HG03565 (cell line): ENCODE results near the gene SLC9A4.

Source experiments
- ATAC-seq: cut with Tn5 transposase; IDR thresholded peaks from one replicate; pipeline ENCODE4 v1.9.1; 2021; ENCODE audit warnings: mild to moderate bottlenecking, moderate library complexity; ENCODE audit not compliant: unreplicated experiment

SLC9A4 gene

DNA sequence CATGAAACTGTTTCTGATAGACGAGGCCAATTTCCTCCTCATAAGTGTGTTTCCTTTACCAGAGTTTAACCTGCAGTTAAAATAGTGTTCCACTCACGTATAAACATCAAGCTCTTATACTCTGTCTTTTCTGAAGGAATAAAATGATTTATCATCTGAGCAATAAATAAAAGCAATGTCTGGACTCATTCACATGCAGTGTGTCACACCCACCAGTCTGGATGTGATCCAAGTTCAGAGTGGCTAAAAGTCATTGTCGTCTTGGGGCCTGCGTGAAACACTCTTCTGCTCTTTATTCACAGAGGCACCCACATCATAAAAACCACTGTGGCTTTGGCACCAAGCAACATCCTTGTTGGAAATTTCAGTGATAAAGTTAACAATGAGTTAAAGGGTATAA lies 19.5 kb upstream of the SLC9A4 start:
- no peak for ATAC-seq

DNA sequence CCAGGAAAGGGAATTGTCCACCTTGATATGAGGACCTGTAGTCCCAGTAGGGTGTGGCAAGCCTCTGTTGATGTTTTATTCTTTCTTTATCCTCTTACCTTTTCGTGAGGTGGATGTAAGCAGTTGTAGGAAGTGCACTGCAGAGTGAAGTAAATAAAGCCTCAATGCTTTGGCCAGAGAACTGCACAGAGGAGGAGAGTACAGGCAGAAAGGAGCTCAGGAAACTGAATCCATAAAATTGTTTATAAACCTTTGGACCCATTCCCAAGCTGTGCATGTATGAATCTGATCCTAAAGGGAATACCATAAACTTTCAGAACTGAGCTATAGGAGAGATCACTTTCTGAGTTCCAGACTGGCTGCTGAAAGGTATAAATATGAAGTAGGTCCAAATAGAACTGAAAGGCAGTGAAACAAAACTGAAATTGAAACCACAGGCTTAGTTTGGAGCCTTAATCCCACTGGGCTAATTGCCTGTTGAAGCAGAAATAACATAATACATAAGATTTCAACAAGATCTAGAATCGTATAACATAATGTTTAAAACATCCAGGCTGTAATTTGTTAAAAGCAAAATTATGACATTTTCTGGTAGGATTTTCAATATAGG lies 17.9 kb upstream of the SLC9A4 start:
- ATAC-seq, result no peak

DNA sequence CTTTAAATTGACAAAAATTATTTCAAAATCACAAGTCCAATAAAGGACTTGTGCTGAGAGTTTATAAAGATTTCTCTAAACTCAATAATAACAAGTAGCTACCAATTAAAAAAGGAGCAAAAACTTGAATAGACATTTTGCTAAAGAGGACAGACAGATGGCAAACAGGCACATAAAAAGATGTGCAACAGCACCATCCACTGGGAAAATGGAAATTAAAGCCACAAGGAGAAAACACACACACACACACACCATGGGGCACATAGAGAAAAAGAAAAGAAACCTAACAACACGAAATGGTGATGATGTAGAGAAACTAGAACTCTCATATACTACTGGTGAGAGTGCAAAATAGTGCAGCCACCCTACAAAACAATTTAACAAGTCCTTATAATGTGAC lies 12.6 kb upstream of the SLC9A4 start:
- no peak for ATAC-seq

DNA sequence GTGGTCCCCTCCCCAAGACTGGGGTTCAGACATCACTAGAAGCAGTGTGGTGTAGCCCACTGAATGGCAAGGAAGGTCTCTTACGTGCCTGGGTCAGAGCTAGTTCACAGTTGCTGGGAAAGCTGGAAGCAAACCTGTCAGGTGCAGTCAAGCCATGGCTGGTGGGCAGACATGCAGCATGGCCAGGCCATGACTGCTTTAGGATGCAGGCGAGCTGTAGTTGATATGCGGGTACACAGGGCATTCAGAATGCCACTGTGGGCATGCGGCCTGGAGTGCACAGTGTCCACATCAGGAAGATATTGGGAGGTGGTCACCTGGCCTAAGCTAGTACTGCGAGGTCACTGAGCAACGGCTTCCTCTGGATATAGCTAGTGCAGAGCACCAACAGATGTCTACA lies 11.8 kb upstream of the SLC9A4 start:
- ATAC-seq, result no peak

DNA sequence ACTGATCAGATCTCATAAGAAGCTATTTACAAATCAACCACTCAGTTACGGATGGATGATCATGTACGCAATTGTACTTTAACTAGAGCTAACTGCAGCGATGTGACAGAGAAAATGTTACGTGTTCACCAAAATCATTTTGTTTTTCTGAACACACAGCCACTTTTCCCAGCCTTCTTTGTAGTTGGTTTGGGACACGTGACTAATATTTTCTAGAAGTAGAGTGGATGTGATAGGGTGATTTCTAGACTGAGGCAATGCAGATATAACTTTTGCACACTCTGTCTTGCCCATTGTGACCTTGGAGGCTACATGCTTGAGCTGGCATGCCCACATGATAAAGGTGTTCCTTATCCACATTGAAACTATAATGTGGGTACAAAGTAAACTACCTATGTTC lies 9.9 kb upstream of the SLC9A4 start:
- ATAC-seq, result no peak

DNA sequence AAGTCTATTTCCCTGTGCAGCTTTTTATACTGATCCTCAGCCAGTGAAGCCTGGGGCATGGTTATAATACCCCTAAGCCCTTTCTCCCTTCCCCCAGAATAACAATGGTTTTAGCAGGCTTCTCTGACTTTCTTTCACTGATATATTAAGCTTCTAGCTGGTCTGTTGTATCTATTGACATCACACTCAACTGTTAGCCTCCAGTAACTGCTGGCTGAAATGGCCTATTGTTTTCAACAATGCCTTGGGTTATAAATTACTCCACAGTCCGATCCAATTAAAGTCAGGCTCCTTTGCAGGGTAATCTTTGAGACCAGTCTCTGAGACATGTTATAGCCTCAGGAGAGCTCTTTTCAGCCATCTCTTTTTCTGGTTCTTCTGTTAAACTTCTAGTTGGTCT lies 2.9 kb upstream of the SLC9A4 start:
- no peak for ATAC-seq

DNA sequence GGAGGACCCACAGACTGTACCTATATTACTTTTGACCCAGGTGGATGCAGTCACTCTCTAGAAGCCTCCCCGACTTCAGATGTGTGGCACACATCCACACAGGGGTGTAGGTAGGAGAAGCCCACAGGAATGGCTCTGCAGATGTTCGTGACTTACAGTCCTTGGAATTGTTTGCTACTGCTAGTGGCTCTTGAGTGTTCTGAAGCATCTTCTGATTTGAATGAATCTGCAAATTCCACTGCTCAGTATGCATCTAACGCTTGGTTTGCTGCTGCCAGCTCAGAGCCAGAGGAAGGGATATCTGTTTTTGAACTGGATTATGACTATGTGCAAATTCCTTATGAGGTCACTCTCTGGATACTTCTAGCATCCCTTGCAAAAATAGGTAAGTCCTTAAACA lies 605 bp downstream of the SLC9A4 start:
- no peak for ATAC-seq

DNA sequence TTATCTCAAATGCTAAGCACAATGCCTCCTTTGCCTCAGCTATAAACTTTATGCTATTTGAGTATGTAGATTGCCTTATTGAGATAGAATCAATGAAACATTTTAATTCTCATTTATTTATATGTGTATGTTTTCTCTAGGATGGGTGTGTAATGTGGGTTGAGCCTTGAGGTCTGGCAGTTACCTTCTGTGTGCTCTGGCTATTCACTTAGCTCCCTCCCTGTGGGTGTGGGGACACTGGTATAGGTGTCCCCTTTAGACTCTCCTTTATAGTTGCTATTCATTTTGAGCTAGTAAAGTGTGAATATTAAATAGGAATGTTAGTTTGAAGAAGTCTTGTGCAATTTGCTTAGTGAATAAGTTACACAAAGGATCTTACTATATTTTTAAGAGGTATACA lies 1.8 kb downstream of the SLC9A4 start:
- no peak for ATAC-seq

DNA sequence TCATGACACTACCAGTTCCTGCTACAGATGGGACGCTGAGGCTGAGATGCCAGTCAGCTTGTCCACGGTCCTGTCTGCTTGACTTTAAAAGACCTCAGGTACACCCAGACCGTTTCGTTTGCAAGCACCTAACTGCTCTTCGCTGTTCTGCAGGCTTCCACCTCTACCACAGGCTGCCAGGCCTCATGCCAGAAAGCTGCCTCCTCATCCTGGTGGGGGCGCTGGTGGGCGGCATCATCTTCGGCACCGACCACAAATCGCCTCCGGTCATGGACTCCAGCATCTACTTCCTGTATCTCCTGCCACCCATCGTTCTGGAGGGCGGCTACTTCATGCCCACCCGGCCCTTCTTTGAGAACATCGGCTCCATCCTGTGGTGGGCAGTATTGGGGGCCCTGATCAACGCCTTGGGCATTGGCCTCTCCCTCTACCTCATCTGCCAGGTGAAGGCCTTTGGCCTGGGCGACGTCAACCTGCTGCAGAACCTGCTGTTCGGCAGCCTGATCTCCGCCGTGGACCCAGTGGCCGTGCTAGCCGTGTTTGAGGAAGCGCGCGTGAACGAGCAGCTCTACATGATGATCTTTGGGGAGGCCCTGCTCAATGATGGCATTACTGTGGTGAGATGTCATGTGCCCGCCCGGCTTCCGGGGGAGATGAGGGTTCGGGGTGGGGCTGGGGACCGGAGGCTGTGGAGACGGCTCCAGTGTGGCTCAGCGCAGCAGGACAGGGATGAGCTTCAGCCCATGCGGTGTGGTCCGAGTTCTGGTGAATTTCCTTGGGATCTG lies 5.9 kb downstream of the SLC9A4 start:
- ATAC-seq, result no peak

DNA sequence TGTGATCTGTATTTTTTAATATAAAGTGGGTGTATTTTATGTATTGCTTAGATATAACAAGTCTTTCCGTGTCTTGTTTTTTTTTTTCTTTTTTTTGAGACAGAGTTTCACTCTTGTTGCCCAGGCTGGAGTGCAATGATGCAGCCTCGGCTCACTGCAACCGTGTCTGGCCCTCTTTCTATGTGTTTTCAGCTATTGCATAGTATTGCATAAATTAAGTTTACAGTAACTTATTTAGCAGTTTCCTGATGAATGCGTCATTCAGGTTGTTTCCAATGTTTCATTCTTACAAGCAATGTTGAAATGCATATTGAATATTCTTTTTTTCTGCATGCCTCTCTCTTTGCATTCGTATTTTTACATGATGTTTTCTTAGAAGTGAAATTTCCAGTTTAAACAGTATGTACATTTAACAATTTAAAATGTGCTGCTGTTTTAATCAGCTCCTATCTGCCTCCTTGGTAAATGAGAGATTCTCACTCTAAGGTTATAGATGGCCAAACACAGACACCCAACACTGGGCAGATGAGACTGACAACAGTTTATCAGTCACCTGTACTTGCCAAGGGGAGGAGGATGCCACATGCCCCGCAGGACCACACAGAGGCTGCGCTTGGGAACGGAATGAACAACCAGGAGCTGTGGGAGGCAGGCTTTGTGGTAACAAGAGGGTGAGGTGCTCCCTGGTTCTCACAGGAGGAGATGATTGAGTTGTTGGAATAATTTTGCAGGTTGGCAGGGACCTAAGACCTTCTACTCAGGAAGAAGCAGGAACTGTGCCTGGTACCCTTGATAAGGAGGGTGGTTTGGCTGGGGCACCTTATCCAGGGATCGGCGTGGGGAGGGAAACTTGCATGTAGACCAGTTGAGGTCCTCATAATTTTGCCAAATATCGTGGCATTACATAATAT lies 7.5 kb downstream of the SLC9A4 start:
- no peak for ATAC-seq

DNA sequence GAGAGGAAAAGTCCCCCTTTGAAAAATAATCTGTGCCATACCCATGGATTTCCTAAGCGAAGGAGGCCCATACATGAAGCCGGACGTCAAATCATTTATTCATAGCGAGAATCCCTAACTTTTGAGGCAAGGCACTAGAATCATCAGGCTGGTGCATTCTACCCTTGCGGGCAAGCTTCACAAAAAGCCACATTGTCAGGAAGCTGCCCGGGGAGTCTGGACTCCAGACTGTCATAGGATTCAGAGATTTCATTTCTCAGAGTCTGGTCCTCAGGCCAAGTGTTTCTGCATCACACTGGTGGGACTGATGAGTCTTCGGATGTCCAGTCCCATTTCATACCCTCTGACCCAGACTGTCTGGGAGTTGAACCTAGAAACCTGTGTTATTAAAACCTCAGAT lies 8.9 kb downstream of the SLC9A4 start:
- ATAC-seq, result no peak

DNA sequence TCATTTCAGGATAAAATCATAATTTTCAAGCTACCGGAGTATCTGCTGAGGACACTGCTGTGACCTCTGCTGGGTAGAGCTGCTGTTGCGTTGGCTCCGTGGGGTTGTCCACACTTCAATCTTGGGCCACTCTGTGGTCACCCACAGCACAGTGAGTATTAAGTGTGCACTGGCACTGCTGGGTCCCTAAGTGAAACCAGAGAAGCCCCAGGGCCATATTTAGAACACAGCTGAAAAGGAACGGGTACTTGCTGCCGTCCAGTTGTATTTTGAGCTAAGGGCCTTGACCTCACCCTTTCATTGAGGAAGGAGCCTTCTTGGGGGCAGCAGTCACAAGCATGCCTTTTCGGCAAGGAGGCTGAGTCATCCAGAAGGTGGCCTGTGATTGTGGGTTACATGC lies 10.1 kb downstream of the SLC9A4 start:
- no peak for ATAC-seq

DNA sequence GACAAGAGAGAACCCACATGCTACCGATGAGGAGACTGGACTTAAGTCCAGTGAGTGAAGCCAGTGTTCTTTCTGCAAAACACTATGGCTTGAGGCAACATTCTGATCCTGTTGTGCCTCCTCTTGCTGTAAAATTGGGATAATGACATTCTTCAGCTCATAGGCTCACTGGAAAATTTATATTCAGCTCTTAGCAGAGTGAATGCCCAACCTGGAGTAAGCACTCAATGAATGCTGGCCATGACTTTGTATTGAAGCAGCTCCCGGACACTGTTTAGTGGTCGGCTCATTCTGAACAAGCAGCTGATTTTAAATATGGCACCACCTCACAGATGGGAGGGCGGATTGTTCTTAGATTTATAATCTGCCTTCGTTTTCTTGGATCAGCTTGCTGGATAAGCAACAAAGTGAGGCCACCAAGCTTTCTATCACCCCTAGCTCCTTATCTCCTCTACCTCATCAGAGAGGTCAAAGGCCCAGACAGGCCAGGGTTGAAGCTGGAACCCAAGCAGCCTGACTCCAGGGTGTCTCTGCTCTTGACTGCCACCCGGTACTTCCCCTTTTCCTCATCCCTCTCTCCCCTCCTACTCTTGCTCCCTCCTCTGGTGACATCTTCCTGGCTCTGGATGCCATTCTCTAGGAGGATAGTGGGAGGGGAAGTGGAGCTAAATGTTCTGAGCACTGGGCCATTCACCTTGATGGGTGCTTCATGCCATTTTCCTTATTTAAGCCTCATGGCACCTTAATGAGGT lies 11.5 kb downstream of the SLC9A4 start:
- no peak for ATAC-seq

DNA sequence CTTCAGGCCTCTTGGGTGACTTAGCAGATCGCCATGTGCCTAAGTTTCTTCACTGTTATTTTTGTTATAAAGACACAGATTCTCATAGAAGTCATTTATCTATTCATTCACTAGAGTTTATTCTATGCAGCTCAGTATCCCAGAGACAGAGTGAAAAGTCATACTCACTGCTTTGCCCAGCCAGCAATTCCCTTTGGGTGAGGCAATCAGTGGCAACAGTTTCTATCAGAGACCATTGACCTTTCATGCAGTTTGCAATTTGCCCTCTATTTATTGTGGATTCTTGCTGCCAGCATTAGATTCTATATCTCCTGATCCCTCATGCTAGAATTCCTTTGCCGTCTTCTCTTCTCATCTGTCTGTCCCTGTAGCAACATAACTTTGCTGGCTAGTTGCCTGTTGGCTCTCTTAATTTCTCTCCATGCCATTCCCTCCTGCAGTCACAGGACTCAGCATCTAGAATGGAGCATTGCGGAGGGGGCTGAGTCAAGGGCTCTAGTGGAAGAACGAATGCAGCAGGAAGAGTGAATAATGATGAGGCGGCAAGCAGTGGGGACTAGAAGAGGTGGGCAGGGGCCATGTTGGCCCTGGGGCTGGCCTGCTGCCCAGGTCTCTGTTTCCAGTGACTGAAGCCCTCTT lies 12.2 kb downstream of the SLC9A4 start:
- no peak for ATAC-seq

DNA sequence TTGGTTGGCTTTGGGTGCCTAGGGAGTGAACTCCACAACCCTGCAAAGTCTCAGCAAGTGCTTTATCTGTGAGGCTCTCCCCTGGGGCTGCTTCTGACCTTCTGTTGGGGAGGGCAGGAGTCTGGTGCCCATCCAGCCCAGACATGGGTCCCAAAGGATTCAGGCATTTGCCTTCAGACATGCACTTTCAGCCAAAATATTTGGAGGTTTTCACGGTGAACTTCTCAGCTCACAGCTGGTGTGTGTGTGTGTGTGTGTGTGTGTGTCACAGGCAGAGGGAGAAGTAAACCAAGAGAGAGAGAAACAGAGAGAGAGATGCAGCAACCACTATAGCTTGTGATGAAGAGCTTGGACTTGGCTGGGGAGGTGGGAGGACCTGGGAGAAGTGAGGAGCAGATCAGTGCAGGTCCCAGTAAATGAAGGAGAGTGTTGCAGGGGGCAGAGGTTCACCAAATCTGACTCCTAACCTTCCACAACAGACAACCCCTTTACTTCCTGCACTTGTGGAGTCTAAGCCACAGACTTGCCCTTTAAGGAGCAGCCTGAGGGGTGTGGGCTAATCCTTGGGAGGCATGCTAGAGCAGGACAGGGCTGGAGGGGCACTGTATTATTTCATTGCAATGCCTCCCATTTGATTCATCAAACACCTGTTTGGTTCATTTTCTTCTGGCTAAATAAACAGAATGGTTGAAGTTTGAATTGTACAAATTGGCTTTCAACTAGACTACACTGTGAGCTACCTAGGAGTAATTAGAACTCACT lies 14.1 kb downstream of the SLC9A4 start:
- ATAC-seq, result no peak

DNA sequence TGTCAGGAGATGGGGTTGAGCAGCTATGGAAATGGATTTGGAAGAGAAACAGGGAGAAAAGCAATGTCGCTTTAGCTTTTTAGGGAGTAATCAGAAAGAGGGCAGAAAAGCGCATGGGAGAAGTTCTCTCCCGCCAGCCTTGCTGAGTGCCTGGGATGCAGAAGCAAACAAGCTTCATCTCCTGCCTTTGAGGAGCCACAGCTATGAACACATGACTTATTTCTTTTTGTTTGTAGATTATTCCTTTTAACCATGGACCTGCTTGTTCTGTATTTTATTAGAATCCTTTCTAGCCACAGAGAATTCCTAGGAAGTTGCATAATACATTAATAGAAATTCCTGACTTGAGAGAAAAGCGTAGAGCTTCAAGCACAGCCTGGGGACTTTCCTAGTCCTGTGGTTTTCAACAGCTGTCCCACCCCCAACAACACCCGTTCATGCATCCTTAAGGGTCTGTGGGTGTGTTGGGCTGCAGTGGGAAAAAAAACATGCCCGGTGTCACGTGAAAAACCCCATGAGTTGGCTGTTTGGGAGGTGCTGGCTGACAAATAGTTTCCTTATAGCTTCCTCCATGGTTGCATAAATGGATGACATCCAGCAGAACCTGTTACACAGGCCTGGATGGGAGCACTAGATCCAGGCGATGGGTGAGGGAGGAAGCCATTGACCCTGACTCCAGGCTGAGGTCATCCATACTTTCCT lies 14.9 kb downstream of the SLC9A4 start:
- no peak for ATAC-seq

DNA sequence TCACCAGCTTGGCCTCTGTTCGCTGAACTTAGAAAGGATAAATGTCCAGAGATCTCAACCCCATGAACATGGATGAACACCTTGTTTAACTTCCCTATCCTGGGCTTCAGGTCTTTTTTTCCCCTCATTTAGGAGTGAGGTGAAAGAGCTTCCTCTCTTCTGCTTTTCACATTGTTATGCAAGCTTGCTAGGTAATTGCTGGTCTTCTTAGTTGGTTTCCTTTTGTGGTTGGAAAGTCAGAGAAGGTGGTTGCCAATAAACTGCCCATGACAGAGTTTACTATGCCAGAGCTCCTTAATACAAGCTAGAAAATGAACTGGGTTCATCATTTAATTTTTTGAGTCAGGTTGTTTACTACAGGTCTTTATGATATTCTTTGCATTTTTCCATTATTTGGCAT lies 16.6 kb downstream of the SLC9A4 start:
- no peak for ATAC-seq

DNA sequence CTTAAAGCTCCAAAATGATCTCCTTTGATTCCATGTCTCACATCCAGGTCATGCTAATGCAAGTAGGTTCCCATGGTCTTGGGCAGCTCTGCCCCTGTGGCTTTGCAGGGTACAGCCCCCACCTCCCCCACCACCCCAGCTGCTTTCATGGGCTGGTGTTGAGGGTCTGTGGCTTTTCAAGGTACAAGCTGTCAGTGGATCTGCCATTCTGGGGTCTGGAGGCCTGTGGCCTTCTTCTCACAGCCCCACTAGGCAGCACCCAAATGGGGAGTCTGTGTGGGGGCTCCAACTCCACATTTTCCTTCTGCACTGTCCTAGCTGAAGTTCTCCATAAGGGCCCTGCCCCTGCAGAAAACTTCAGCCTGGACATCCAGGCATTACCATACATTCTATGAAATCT lies 19.0 kb downstream of the SLC9A4 start:
- no peak for ATAC-seq

DNA sequence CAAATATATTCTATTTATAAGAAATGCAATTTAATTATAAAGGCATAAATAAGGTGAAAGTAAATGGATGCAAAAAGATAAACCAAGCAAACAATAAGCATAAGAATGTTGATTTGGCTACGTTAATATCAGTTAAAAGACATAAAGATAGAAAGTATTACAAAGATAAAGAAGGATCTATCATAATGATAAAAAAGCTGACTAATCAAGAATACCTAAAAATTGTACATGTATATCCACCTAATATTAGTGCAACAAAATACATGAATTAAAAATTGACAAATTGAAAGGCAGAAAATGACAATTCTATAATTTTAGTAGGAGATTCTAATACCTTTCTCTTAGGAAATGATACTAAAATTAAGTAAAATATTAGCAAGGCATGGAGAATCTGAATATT lies 21.5 kb downstream of the SLC9A4 start:
- no peak for ATAC-seq
